Hematopoietic multipotent progenitor cell treated with erythropoietin and hydrocortisone succinate and interleukin-3 and kit ligand, for 17 days (in vitro differentiated cells): ENCODE results near the gene DUSP28.
"Not testable (repeated sequence)": the region's sequence is repeated elsewhere in the genome, so short reads cannot be mapped to it uniquely, and the experiment has no call there.

Experiments used
- DNase-seq: peaks from one replicate; pipeline ENCODE4 v3.0.0-alpha.2; 2015; ENCODE audit warnings: low spot score

DUSP28 gene

GRCh38 chr2:240560084-240560479 is at the start of gene DUSP28:
Gene DUSP28 (plus strand): TSS chr2:240560357. CDS start chr2:240560685, 328 bp downstream.
- DNase-seq, result peak; percentile 90

DNA sequence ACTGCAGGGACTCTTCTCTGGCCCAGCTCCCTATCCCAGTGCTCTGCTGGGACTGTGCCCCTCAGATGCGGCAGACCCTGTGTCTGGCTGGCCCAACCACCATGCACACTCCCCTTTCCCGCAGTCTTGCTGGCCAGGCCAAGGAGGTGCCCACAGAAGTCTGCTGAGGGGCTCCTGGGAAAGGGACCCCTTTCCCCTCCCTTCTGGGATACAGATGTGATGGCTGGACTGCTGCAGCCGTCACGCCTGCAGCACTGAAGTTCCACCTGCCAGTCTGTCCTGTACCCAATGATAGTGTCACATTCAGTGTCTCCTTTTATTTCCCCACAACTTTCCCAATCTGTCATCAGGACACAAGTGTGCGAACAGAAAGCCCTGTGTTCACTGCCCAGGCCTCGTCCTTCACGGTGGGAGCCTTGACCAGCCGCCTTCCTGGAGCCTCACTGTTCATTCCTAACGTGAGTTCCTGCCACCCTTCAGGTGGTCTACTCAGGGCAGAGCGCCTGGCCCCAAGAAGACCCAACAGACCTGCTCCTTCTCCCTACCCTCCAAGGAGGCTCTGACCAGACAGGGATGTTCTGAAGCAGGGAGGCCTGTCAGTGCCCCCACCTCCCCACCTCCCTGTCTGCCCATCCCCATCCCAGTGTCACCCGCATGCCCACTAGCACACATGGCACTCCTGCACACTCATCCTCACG is 49.5 kb upstream of the DUSP28 start:
- no peak for DNase-seq

GRCh38 chr2:240511351-240512108 is 48.6 kb upstream of the DUSP28 start:
- DNase-seq, result no peak

- no peak for DNase-seq
Observed at GRCh38 chr2:240512109-240512485, 48.1 kb upstream of the DUSP28 start.

- DNase-seq, result no peak
Observed at GRCh38 chr2:240512666-240513535, 47.3 kb upstream of the DUSP28 start.

- DNase-seq, result peak; percentile 84
Observed at GRCh38 chr2:240513549-240514287, 46.4 kb upstream of the DUSP28 start.

DNA sequence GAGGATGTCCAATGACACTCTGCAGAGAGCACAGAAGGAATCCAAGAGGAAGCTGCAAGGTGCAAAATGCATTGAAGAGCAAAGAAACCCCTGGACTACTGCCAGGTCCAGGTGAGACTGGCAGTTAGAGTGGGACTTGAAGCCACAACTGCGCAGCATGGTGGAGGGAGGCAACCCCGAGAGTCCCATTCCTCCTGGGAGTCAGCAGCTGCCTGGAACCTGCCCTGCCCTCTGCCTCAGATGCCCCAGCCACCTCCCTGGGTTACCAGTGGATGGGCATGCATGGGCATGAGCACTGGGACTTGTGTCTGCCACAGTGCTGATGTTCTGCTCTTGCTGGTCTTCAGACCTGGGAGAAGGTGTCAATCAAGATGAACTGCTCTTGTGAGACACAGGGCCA is 45.5 kb upstream of the DUSP28 start:
- no peak for DNase-seq

DNA sequence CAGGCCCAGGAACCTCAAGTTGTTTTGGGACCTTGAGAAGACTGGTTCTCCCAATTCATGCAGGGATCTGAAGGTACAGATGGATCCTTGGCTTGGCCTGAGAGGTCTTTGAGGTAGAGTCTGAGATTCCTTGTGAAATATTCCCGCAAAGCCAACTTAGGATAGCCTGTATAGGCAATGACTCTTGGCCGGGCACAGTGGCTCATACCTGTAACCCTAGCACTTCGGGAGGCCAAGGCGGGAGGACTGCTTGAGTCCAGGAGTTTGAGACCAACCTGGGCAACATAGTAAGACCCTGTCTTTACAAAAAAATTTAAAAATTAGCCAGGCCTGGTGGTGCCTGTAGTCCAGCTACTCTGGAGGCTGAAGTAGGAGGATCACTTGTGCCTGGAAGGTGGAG is 42.8 kb upstream of the DUSP28 start:
- DNase-seq, result no peak

- DNase-seq, result no peak
Observed at GRCh38 chr2:240518981-240519380, 41.2 kb upstream of the DUSP28 start.

DNA sequence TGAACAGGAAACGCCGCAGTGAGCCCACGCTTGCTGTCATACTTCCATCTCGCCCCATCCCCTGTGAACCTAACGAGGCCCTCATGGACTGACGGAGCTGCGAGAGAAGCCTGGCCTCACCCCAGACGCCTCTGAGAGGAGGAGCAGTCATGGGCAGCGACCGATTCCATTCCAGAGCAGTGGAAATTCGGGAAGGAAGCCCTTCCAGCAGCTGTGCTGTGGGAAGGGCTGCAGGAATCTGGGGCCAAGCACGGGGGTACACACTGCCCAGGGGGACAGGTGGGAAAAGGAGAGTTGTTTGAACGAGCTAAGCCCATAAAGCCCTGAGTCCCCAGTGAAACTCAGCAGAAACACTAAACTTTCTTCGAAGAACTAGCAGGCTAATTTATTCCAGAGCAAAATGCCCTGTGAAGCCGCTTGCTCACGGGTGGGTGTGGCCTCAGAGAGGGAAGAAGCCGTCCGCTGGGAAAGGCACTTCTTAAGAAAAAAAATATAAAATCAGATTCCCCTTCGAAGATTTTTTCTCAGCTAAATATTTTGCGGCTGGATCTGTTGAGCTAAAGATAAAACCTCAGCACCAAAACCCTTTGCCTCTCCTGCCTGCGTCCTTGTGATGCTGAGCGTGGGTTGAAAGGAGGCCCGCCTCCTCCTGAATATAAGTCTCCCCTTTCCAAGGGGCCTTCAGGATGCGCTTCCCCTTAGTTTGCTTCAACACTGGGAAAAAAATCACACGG is 40.6 kb upstream of the DUSP28 start:
- no peak for DNase-seq

GRCh38 chr2:240520130-240520973 is 39.8 kb upstream of the DUSP28 start:
- no peak for DNase-seq

GRCh38 chr2:240520974-240521350 is 39.2 kb upstream of the DUSP28 start:
- DNase-seq, result no peak

GRCh38 chr2:240521885-240522284 is 38.3 kb upstream of the DUSP28 start:
- not testable (repeated sequence) for DNase-seq

- no peak for DNase-seq
Observed at GRCh38 chr2:240522406-240522805, 37.8 kb upstream of the DUSP28 start.

- no peak for DNase-seq
Observed at GRCh38 chr2:240523451-240524281, 36.5 kb upstream of the DUSP28 start.

GRCh38 chr2:240524963-240525718 is 35.0 kb upstream of the DUSP28 start:
- DNase-seq, result no peak

DNA sequence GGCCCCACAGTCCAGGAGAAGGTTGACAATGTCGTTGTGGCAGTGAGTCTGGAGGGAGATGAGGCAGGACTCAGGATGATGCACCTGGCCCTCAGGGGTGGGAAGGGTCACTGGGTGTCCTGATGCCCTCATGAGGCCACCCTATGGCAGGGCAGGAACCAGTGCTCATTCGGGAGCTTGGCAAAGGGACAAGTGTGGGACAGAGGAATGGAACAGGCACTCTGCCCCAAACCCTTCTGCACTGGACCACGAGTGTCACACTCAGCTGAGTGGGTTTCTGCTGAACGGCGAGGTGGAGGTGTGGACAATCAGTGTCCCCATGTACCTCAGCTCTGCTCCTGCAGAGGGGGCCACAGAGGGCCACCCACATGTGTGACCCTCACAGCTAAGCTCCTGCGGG is 34.4 kb upstream of the DUSP28 start:
- no peak for DNase-seq

DNA sequence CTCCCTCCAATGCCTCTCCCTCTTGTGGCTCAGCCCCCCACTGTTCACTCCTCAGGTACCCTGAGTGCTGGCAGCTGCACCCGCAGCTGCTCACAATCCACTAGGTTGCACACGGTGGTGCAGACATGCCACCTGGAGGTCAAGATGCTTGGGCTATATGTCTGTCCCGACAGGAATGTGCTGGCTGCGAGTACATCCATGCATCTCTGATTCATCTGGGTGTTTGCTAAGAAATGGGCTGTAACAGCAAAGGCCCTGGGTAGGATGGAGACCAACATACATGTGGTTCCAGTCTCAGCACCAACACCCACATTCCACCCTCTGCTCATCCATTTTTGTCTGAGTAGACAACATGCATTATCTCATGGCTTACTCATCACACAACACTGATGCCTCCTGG is 33.6 kb upstream of the DUSP28 start:
- DNase-seq, result no peak
